Upper lobe of left lung (tissue), 6 donors: ENCODE results near the gene FKBP5. TPM values are rescaled to one million over a fixed set of nuclear protein-coding genes. Genes with fewer than 3 reads are reported as not detected.

Experiments used
- ATAC-seq, 2 donors: fragments of 200-7000 bp; cut with Tn5 transposase; one replicate each; pipeline ENCODE4 v1.9.1; 2022; ENCODE audit warnings: mild to moderate bottlenecking in 2 of 2, moderate library complexity in 2 of 2; ENCODE audit not compliant: low FRiP score in 2 of 2
- DNase-seq, 2 donors: peaks; one replicate each; pipeline ENCODE4 v3.0.0-alpha.2; 2019 to 2020
- H3K27ac ChIP-seq, 4 donors: fragments of 200-600 bp; sonication (generic); one replicate each; pipeline ENCODE4 v1.5.1; 2016 to 2019
- H3K27me3 ChIP-seq, 4 donors: fragments of 200-600 bp; sonication (generic); one replicate each; pipeline ENCODE4 v1.5.1; 2017 to 2019
- H3K36me3 ChIP-seq, 4 donors: fragments of 200-600 bp; sonication (generic); one replicate each; pipeline ENCODE4 v1.5.1; 2016 to 2019
- H3K4me1 ChIP-seq, 4 donors: fragments of 200-600 bp; sonication (generic); one replicate each; pipeline ENCODE4 v1.5.1; 2018 to 2019
- H3K4me3 ChIP-seq, 4 donors: fragments of 200-600 bp; sonication (generic); one replicate each; pipeline ENCODE4 v1.5.1; 2017 to 2019; ENCODE audit warnings: mild to moderate bottlenecking in 2 of 4, moderate library complexity in 1 of 4
- H3K9me3 ChIP-seq, 4 donors: fragments of 200-600 bp; sonication (generic); one replicate each; pipeline ENCODE4 v1.5.1; 2018 to 2019
- EP300 ChIP-seq, 4 donors: sonication (generic); formaldehyde crosslinking; IDR thresholded peaks; one replicate each; pipeline ENCODE4 v1.5.1; 2017; ENCODE audit warnings: antibody characterized with exemption in 4 of 4, control low read depth in 2 of 4
- POLR2A ChIP-seq, 4 donors: fragments of 450-650 bp; IDR thresholded peaks; one replicate each; pipeline ENCODE4 v1.5.1; 2016 to 2017; ENCODE audit warnings: antibody characterized with exemption in 4 of 4, mild to moderate bottlenecking in 2 of 4
- POLR2AphosphoS5 ChIP-seq, 2 donors: sonication (generic); formaldehyde crosslinking; IDR thresholded peaks; one replicate each; pipeline ENCODE4 v1.5.1; 2017; ENCODE audit warnings: antibody characterized with exemption in 2 of 2
- WGBS, 2 donors: methylation state at CpG; one replicate each; pipeline ENCODE4 v1.1.5; 2017 to 2018; 5-methylcytosine and 5-hydroxymethylcytosine counted together
- total RNA-seq, 6 donors: library from RNA; depleted of rRNA in 4 of 6; stranded (reverse); fragments of >200 nt in 4 of 6; gene quantifications; one replicate each; pipeline versions ENCODE4 v1.1.0 to v1.2.1, GENCODE V29; 2016 to 2021
- TF ChIP-seq, protein P1 (sequence below), 6 experiments: fragments of 450-650 bp in 4 of 6; fragments of 200-600 bp in 2 of 6; sonication (generic) in 2 of 6; IDR thresholded peaks; one replicate each; pipeline ENCODE4 v1.5.1; 2016 to 2019; ENCODE audit warnings: antibody characterized with exemption in 6 of 6
- donor health status: DM: no; HTN: no; CAD: no; lungs with moderate emphysema.
- donor health status: DM: no; HTN: yes; CAD: no; lungs with severe emphysema.

The FKBP5 gene
- total RNA-seq, 6 donors from 2014 or later, result 112 to 203 (median 143) TPM

DNA sequence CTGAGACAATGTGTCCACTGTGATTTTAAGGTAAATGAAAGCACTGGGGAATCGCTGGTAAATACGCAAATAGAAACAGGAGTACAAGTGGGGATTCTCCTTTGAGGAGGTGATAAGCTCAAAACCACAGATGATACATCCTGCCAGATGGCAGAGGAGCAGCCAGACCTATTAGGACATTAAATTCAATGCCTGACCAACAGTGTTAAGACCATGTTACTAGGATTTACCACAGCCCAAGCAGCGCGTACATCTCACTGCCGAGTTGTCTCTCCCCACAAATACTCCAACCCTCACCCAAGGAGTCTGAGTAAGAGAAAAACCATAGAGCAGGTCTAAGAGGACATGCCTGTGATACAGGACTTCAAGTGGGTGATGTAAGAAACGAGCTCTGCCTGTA lies 107.1 kb downstream of the FKBP5 start:
- WGBS, 2 donors, result 76 to 83% methylated on average over 6 of the region's 6 CpGs
- H3K9me3 ChIP-seq, result no peaks in the 10 kb centered on the region
- H3K36me3 ChIP-seq, result peaks cover 19 to 99% (median 51%) of the 10 kb centered on the region in 4 donors
- H3K27me3 ChIP-seq, result no peaks in the 10 kb centered on the region
- no peak for DNase-seq
- peak overlapping the region in 2 of 4 donors; percentile 17 to 26 for H3K27ac ChIP-seq
- no peak for ATAC-seq
- peaks cover 10 to 25% (median 14%) of the 10 kb centered on the region in 4 donors for H3K4me1 ChIP-seq
- H3K4me3 ChIP-seq, result no peak overlapping the region
- TF ChIP-seq EP300 (IDR thresholded peaks at IDR 0.05) (no peak), POLR2A (IDR thresholded peaks at IDR 0.05) (no peak), POLR2AphosphoS5 (IDR thresholded peaks at IDR 0.05) (no peak)
- TF ChIP-seq, protein P1, sequence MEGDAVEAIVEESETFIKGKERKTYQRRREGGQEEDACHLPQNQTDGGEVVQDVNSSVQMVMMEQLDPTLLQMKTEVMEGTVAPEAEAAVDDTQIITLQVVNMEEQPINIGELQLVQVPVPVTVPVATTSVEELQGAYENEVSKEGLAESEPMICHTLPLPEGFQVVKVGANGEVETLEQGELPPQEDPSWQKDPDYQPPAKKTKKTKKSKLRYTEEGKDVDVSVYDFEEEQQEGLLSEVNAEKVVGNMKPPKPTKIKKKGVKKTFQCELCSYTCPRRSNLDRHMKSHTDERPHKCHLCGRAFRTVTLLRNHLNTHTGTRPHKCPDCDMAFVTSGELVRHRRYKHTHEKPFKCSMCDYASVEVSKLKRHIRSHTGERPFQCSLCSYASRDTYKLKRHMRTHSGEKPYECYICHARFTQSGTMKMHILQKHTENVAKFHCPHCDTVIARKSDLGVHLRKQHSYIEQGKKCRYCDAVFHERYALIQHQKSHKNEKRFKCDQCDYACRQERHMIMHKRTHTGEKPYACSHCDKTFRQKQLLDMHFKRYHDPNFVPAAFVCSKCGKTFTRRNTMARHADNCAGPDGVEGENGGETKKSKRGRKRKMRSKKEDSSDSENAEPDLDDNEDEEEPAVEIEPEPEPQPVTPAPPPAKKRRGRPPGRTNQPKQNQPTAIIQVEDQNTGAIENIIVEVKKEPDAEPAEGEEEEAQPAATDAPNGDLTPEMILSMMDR (IDR thresholded peaks at IDR 0.05), result no peak

DNA sequence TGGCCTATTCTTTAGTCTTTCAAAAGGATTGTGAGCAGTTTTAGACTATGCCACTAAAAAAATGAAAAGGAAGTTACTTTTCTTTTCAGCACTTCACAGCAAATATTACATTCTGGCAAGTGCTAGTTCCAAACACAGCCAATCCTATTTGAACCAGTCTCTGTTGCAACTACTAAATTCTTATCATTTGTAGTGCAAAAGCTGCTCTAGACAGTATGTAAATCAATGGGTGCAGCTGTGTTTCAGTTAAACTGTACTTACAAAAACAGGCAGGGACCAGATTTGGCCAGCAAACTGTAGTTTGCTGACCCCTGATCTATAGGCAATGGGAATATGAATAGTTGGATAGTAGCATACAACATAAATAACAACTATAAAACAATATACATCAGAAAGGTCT lies 107.9 kb downstream of the FKBP5 start:
- no peak for TF ChIP-seq POLR2A (IDR thresholded peaks at IDR 0.05)
- TF ChIP-seq EP300 (IDR thresholded peaks at IDR 0.05), result no peak
- TF ChIP-seq, protein P1 (IDR thresholded peaks at IDR 0.05), result no peak
- no peak for TF ChIP-seq POLR2AphosphoS5 (IDR thresholded peaks at IDR 0.05)
- H3K27me3 ChIP-seq, result no peaks in the 10 kb centered on the region
- H3K27ac ChIP-seq, result no peak overlapping the region
- ATAC-seq (no peak), DNase-seq (no peak)
- H3K4me3 ChIP-seq, result no peak overlapping the region
- H3K36me3 ChIP-seq, result peaks cover 20 to 99% (median 53%) of the 10 kb centered on the region in 4 donors
- peaks cover 2 to 17% (median 10%) of the 10 kb centered on the region in 4 donors for H3K4me1 ChIP-seq
- H3K9me3 ChIP-seq, result no peaks in the 10 kb centered on the region

DNA sequence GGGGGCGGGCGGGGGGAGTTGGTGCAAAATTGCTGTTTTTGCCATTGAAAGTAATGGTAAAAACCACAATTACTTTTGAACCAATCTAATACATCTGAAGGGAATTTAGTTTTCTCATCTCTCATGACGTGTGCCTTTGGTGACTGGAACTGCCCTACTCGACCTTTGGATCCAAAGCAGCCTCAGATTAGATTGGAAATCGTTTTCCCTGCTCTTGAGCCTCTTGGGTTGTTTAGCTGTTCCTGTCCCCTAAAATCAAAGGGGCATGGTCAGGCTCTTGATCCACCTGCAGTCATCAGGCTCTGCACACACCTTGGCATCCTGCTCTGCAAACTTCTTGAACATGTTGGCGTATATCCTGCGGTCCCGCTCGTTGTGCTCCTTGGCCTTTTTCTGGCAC lies 112.0 kb downstream of the FKBP5 start:
- no peak overlapping the region for H3K27ac ChIP-seq
- no peaks in the 10 kb centered on the region for H3K9me3 ChIP-seq
- H3K36me3 ChIP-seq, result peaks cover 45 to 99% (median 71%) of the 10 kb centered on the region in 4 donors
- no peaks in the 10 kb centered on the region for H3K4me1 ChIP-seq
- DNase-seq, result no peak
- WGBS, 2 donors, result 86 to 98% methylated on average over 9 of the region's 9 CpGs
- ATAC-seq, result no peak
- H3K27me3 ChIP-seq, result no peaks in the 10 kb centered on the region
- TF ChIP-seq EP300 (IDR thresholded peaks at IDR 0.05) (no peak), POLR2AphosphoS5 (IDR thresholded peaks at IDR 0.05) (no peak), POLR2A (IDR thresholded peaks at IDR 0.05) (no peak)
- TF ChIP-seq, protein P1 (IDR thresholded peaks at IDR 0.05), result no peak
- H3K4me3 ChIP-seq, result no peak overlapping the region

DNA sequence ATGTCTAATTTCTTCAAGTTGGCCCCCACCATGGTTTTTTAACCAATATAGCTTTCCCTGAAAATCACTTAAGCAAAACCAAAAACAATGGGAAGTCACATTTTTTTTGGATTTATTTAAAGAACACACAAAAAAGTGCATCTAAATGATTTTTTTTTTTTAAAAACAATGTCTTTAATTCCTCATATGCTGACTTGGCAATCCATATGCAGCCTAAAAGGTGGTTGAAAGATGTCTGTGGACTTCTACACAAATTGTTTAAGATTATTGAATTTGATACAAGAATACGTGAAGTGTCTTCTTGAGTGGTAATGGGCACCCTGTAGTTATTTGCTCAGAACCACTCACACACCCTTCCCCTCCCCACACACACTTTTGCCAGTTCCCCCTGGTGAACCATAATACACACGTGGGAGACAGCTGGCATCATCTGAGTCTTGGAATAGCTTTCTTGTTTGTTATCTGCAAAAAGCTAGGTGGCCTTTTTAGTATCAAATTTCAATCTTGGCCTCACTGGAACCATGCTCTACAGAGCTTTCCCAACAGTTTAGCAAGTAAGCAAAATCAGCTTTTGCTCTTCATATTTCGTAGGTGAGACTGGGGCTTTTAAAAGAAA lies 115.1 kb downstream of the FKBP5 start:
- no peaks in the 10 kb centered on the region for H3K4me1 ChIP-seq

More for the DNA sequence above, 115.1 kb downstream of the FKBP5 start:
- DNase-seq (no peak), ATAC-seq (no peak)
- H3K27ac ChIP-seq, result no peak overlapping the region
- H3K9me3 ChIP-seq, result no peaks in the 10 kb centered on the region
- H3K27me3 ChIP-seq, result no peaks in the 10 kb centered on the region
- no peak overlapping the region for H3K4me3 ChIP-seq
- peaks cover 37 to 77% (median 62%) of the 10 kb centered on the region in 4 donors for H3K36me3 ChIP-seq
- TF ChIP-seq, protein P1 (IDR thresholded peaks at IDR 0.05), result no peak
- no peak for TF ChIP-seq POLR2A (IDR thresholded peaks at IDR 0.05)
- 68 to 72% methylated on average over 3 of the region's 3 CpGs for WGBS, 2 donors
